ES-I3 (cell line): ENCODE results near the gene FKBP5.
"Not testable (repeated sequence)": the region's sequence is repeated elsewhere in the genome, so short reads cannot be mapped to it uniquely, and the experiment has no call there.

Experiments
- H3K36me3 ChIP-seq: 2 replicates; pipeline ENCODE4 v1.6.1; 2013; ENCODE audit warnings: mild to moderate bottlenecking, low read length, control low read depth, moderate library complexity; ENCODE audit not compliant: insufficient read depth
- H3K4me1 ChIP-seq: 2 replicates; pipeline ENCODE4 v1.6.1; 2013; ENCODE audit warnings: mild to moderate bottlenecking, control low read depth, low read length; ENCODE audit not compliant: insufficient read depth
- H3K9ac ChIP-seq: 2 replicates; pipeline ENCODE4 v1.6.1; 2013; ENCODE audit warnings: low read depth, mild to moderate bottlenecking, low read length, moderate library complexity
- H3K9me3 ChIP-seq: 2 replicates; pipeline ENCODE4 v1.6.1; 2013; ENCODE audit warnings: mild to moderate bottlenecking, low read length, moderate library complexity; ENCODE audit not compliant: control insufficient read depth, insufficient read depth

The FKBP5 gene

DNA sequence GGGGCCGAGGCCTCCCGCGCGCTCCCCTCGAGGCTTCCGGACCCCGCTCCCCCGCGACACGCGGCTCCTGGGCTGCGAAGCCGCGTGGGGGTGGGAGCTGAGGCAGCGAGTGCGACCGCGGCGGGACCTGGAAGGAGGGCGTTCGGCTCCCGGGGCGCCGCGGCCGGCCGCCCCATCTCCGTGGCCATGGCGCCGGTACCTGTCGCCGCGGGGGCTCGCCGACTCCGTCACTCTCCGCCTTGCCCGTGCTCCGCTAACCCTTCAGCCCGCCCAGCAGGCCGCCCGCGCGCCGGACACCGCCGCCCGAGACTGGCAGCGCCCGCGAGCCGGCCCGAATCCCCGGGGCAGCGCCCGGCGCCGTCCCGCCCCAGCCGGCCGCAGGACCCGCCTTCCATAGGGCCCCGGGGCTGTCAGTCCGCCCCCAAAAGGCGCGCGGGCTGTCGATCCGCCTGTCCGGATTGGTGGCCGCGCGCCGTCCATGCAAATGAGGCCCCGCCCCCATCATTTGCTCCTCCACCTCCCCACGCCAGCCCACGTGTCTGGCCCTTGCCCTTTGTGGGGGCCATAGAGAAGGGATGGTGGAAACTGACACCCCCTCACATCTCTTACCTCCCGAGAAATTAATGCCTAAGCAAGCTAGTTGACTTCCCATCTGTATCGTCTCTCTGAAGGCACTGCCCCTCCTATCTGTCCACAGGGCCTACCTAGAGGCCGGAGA lies at the start of gene FKBP5:
Gene FKBP5, minus strand, starts transcription at position 311 of the 718 bp plus-strand sequence. CDS start 46,091 bp downstream, outside the sequence.
- Histone ChIP-seq H3K36me3 (no peaks in the 10 kb centered on the region), H3K9me3 (no peaks in the 10 kb centered on the region), H3K4me1 (peaks cover 4% of the 10 kb centered on the region; the same call in 1 of the 2 replicates), H3K9ac (peak within 1 kb of the TSS; percentile 56)

DNA sequence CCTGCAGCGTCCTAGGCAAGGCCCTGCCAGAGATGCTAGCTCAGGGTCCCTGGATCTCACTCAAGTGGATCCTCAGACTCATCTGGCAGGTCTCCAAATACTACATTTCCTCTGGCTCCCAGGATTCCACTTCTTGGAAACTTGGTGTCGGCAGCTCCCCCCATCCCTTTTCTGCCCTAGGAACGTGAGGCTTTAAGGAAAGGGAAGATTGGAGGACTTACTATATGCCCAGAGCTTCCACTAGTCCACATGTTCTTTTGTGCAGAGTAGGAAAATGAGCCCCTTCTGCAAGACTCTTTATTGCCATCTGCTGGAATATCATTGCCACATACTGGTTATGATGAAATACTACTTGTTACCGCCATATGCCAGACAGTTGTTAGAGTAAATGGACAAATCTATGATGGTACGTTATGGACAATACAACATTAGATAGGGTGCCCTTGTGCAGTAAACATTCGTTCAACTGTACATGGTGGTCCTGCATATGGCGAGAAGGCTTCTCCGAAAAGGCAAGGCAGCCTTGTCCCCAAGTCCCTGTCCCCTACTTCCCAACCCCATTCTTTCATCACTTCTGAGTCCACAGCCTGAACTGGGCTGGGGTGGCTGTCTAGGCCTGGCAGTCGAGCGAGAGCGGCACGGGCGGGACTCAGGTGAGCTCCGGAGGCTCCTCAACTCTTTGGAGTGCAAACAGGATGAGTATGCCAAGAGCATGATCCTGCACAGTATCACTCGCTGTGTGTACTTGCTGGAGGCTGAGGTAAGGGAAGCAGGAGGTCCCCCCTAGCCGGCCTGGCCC lies 48.9 kb upstream of the FKBP5 start:
- H3K9ac ChIP-seq, result no peak overlapping the region
- H3K4me1 ChIP-seq, result peaks cover 42% of the 10 kb centered on the region
- no peaks in the 10 kb centered on the region for H3K36me3 ChIP-seq
- no peaks in the 10 kb centered on the region for H3K9me3 ChIP-seq

DNA sequence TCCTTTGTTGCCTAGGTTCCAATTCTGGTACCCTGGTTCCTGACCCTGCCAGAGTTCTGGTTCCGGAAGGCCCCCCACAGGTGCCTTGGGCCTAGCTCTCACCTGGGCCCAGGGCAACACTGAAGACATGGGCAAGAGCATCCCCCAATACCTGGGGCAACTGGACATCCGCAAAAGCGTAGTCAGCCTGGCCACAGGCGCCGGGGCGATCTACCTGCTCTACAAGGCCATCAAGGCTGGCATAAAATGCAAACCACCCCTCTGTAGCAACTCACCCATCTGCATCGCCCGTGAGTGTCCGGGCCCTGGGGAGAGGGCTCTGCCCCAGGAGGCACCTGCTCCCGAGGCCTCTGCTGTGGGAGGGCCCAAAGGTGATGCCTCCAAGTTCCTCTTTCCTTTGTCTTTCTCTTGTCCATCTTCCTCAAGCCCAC lies 48.3 kb upstream of the FKBP5 start, which contains the start of gene ARMC12:
Gene ARMC12, plus strand, starts transcription at position 51 of the 431 bp plus-strand sequence. Its CDS starts 77 bp downstream, at position 128.
- Histone ChIP-seq H3K9me3 (no peaks in the 10 kb centered on the region), H3K4me1 (peaks cover 43% of the 10 kb centered on the region), H3K9ac (no peak within 1 kb of the TSS), H3K36me3 (no peaks in the 10 kb centered on the region)

DNA sequence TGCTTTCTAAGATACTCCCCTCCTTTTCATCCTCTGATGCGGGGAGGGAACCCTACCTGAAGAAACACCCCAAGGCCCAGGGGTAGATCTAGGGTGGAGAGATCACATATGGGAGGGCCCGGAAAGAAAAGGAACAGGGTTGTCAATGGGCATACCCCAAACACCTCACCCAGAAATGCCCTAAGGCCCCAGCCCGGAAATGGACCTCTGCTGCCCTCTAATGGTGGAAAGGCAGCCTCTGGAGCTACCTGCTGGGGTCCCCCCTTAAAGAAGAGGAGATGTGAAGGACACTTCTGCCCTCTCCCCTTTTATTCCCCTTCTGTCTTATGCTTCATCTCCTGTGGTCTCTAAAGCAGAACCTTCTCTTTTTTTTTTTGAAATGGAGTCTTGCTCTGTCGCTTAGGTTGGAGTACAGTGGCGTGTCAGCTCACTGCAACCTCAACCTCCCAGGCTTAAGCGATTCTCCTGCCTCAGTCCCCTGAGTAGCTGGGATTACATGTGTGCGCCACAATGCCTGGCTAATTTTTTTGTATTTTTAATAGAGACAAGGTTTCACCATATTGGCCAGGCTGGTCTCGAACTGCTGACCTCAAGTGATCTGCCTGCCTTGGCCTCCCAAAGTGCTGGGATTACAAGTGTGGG lies 47.7 kb upstream of the FKBP5 start:
- no peaks in the 10 kb centered on the region for H3K9me3 ChIP-seq
- H3K4me1 ChIP-seq, result peaks cover 43% of the 10 kb centered on the region
- H3K36me3 ChIP-seq, result no peaks in the 10 kb centered on the region
- no peak overlapping the region for H3K9ac ChIP-seq

DNA sequence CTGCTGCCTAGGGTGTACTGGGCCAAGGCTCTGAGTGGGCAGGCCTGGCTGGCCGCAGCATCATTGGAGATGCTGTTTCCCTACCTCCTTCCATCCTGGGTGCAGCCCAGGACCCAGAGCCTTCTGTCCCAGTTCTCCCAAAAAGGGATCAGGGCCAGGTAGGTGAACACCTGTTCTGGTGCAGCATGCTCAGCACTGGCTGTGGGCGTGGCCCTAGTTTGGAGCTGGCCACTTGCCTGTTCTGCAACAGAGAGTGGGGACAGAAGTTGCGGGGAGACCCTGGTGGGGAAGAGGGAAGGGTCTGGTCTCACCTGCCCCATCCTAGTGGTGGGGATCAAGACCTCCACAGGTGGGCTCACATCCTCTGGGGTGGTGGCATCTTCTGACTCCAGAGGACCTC lies 46.7 kb upstream of the FKBP5 start:
- Histone ChIP-seq H3K36me3 (no peaks in the 10 kb centered on the region), H3K9ac (no peak overlapping the region), H3K4me1 (peaks cover 35% of the 10 kb centered on the region), H3K9me3 (no peaks in the 10 kb centered on the region)

DNA sequence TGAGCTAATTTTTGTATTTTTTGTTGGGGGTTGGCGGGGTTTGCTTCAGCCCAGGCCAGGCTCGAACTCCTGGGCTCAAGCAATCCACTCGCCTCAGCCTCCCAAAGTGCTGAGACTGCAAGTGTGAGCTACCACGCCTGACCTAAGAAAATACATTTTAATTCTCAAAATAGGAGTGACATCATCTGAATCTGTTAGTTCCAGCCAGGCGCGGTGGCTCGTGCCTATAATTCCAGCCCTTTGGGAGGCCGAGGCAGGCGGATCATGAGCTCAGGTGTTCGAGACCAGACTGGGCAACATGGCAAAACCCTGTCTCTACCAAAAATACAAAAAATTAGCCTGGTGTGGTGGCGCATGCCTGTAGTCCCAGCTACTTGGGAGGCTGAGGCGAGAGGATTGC lies 45.6 kb upstream of the FKBP5 start:
- H3K36me3 ChIP-seq, H3K9me3 ChIP-seq, H3K9ac ChIP-seq: not testable (repeated sequence)
- H3K4me1 ChIP-seq, result peaks cover 26% of the 10 kb centered on the region

DNA sequence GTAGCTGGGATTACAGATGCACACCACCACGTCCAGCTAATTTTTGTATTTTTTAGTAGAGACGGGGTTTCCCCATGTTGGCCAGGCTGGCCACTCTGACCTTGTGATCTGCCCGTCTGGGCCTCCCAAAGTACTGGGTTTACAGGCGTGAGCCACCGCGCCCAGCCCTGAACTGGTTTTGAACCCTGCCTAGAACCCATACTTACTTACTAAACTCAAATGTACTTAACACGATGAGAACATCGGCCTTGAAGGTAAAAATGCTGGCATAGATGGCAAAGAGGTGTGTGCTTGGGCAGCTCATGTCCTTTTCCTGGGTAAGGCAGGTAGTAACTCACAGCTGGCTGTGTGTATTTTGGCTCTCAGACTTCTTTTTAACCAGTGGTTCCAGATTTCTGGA lies 44.9 kb upstream of the FKBP5 start:
- no peaks in the 10 kb centered on the region for H3K36me3 ChIP-seq
- H3K4me1 ChIP-seq, result peaks cover 29% of the 10 kb centered on the region
- H3K9me3 ChIP-seq, result no peaks in the 10 kb centered on the region
- H3K9ac ChIP-seq, result no peak overlapping the region

DNA sequence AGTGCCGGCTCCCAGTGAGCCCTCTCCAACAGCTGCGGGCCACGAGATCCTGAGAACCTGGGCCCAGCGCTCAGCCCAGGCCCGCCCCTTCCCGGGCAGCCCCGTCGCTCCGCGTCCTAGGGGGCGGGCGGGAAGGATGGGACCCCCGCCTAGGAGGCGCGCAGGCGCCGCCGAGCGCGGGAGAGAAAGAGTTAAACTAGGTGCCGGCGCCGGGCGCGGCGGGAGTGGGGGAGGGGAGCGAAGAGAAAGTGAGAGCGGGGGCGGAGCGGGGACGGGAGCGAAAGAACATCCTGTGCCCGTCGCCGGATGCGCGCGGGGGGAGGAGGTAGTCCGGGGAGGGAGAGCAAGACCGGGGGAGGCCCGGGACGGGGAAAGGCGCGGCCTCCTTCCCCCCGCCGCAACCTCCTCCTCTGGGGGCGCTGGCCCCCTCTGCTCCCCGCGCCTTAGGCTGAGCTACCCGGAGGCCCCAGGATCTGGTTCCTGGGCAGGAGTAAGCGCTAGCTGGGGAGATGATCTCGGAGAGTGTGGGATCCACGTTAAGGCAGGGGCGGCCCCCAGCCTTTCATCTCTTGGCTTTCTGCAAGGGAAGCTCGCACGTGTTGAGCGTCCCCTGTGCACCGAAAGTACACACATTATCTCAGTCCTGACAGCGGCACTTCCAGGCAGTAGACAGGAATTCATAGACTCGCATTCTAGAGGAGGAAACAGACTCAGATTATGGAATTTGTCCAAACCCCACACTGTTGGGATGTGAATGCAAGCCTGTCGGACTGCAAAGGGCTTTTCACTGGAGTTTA lies 43.2 kb upstream of the FKBP5 start:
- Histone ChIP-seq H3K9me3 (no peaks in the 10 kb centered on the region), H3K4me1 (peaks cover 27% of the 10 kb centered on the region), H3K36me3 (no peaks in the 10 kb centered on the region)

DNA sequence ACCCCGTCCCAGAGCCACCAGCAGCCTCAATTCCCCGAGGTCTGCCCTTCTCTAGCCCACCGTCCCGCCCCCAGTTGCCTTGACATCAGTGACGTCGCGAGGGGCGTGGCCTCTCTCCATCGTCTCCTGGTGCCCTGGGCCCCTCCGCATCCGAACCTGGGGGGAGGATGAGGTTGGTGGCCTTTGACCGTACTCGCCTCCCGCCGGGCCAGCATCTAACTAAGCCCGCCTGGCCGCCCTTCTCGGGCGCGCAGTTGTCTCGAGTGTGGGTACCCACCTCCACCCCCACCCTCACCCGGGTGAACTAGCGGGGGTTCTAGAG lies 42.7 kb upstream of the FKBP5 start:
- Histone ChIP-seq H3K9me3 (no peaks in the 10 kb centered on the region), H3K9ac (peak overlapping the region; percentile 70), H3K4me1 (peaks cover 32% of the 10 kb centered on the region), H3K36me3 (no peaks in the 10 kb centered on the region)

More for the DNA sequence above, 43.2 kb upstream of the FKBP5 start:
- peak overlapping the region; percentile 70 for H3K9ac ChIP-seq

DNA sequence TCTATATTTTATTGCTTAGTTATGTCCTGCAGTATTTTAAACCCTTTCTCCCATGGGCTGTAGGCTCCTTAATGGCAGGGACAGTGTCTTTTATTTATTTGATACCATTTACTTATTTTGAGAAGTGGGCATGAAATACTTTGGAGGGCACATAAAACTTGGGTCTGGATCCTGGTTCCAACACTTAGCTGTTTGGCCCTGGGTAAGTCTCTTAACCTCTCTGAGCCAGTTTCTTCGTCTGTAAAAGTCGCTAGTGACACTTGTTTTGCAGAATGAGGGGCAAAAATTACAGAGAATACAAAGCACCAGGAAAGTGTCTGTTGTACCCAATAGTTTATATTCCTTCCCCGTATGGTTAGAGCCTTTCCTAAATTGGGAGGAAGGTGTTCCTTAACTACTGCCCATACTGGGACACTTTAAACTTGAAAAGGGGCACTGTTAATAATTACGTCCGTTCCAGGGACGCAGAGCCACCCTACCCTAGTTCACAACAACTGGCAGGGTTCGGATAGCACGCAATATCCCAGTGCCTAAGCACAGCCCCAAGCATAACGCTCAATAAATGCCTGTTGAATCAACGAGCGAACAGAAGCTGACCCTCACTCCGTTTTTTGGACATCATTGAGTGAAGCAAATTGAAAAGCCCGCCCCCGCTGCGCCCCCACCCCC lies 42.2 kb upstream of the FKBP5 start:
- no peaks in the 10 kb centered on the region for H3K36me3 ChIP-seq
- peaks cover 34% of the 10 kb centered on the region for H3K4me1 ChIP-seq
- H3K9me3 ChIP-seq, result no peaks in the 10 kb centered on the region
- peak overlapping the region; percentile 56 for H3K9ac ChIP-seq

DNA sequence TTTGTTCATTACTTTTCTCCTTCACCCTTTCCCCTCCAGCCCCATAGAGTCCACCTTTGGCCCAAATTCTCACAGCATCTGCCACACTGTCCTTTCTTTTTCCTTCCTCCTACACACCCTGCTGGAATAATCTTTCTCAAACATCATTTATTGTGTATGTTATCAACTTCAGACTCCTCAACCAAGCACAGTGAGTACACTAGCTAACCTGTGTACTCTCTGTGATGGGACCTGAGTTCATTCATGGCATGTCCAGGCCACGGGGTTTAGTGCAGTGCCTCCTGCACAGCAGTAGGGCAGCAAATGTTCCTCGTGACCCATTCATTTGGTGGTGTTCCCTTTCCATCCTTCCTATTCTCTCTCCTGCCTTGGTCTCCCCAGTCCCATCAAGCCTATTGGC lies 41.0 kb upstream of the FKBP5 start:
- H3K9ac ChIP-seq, result no peak overlapping the region
- H3K9me3 ChIP-seq, result no peaks in the 10 kb centered on the region
- H3K36me3 ChIP-seq, result no peaks in the 10 kb centered on the region
- H3K4me1 ChIP-seq, result peaks cover 40% of the 10 kb centered on the region

DNA sequence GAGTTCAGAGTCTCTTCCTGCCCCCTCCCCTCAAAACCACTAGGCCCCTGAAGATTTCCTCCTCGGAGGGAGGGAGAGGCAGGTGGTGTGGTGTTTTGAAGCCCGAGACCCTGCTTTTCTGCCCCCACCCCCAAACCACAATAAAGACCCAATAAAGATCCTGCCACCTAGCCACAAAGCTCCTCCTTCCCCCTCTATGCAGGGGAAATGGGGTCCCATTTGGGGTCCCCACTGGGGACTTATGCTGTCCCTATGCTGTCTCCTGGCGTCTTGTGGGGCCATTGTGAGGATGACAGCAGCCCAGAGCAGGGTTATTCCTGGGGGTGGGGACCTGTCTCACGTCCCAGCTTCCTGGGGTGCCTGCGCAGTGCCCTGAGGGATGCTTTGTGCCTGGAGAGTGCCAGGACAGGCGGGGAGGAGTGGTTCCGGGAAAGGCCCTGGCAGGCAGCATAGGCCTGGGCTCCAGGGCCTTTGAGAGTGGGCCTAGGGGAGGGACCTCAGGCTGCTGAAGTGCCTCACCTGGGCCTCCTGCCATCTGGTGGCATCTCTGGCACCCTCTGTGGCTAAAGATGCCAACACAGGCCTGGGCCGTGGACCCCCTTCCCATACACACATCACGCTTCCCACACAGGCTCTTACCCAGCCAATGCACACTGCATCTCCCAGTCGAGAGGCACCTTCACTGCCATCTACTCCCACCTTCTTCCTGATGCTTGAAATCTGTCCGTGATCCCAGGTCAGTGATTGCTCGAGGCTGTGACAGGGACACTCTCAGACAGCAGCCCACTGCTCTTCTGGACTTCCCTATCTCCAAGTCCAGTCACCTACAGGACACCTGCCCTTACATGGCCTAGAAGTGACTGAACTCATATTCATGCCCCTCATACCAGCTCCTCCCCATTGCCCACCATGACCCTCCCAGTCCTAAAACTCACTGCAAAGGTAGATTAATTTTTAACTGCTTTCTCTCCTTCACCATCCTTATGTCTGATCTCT lies 40.3 kb upstream of the FKBP5 start:
- no peaks in the 10 kb centered on the region for H3K36me3 ChIP-seq
- peak overlapping the region; percentile 65 for H3K9ac ChIP-seq
- H3K4me1 ChIP-seq, result peaks cover 40% of the 10 kb centered on the region
- H3K9me3 ChIP-seq, result no peaks in the 10 kb centered on the region
